Measurements from ENCODE around the gene KPNB1.

Gene KPNB1

GRCh38 chr17:47682727-47683126 lies 33.0 kb downstream of the KPNB1 start:
- ATAC-seq, result peak in 1 of 2 donors; percentile 38

- no peak for ATAC-seq
These were observed 34.3 kb downstream of the KPNB1 start for GRCh38 chr17:47684025-47684424.

- ATAC-seq, result no peak
These were observed 34.9 kb downstream of the KPNB1 start for GRCh38 chr17:47684535-47685193.

GRCh38 chr17:47685556-47686275 lies 36.0 kb downstream of the KPNB1 start:
- ATAC-seq, result no peak

GRCh38 chr17:47686276-47686635 lies 36.5 kb downstream of the KPNB1 start:
- ATAC-seq, result no peak

- no peak for ATAC-seq
These were observed 37.1 kb downstream of the KPNB1 start for GRCh38 chr17:47686664-47687327.

- no peak for ATAC-seq
These were observed 37.6 kb downstream of the KPNB1 start for GRCh38 chr17:47687328-47687690.

GRCh38 chr17:47687748-47688147 lies 38.0 kb downstream of the KPNB1 start:
- no peak for ATAC-seq

GRCh38 chr17:47690121-47690520 lies 40.4 kb downstream of the KPNB1 start:
- no peak for ATAC-seq

- no peak for ATAC-seq
These were observed 42.6 kb downstream of the KPNB1 start for GRCh38 chr17:47692137-47692894.

GRCh38 chr17:47692895-47693730 lies 43.4 kb downstream of the KPNB1 start:
- no peak for ATAC-seq

GRCh38 chr17:47693731-47694580 lies 44.2 kb downstream of the KPNB1 start, which contains the start of gene TBKBP1:
TSS of gene TBKBP1 (plus strand) at chr17:47694161. CDS start at chr17:47696113, 1,952 bp downstream.
- ATAC-seq, result peak; percentile 34 to 37

- ATAC-seq, result peak; percentile 68 to 69
These were observed 45.1 kb downstream of the KPNB1 start for GRCh38 chr17:47694581-47695428.

GRCh38 chr17:47695429-47696376 lies 46.0 kb downstream of the KPNB1 start:
- ATAC-seq, result no peak

- no peak for ATAC-seq
These were observed 47.3 kb downstream of the KPNB1 start for GRCh38 chr17:47696717-47697642.

GRCh38 chr17:47697906-47698711 lies 48.4 kb downstream of the KPNB1 start:
- no peak for ATAC-seq

Measured in activated CD4-positive, CD25-positive, alpha-beta regulatory T cell treated with anti-CD3 and anti-CD28 coated beads, Interleukin-2, amount 50 U/mL, for 24 hours (primary cell).